SK-N-SH (cell line): ENCODE results near the gene DCP1B. TPM values are rescaled to one million over a fixed set of nuclear protein-coding genes. Genes with fewer than 3 reads are reported as not detected.

Source experiments
- CTCF ChIA-PET: fragments of 300-600, 350-600 bp; formaldehyde crosslinking; extraction: SDS; loops from one replicate; lab custom pipeline; 2021; lab: Yijun Ruan, JAX
- POLR2A ChIA-PET: fragments of 350-600 bp; sonication (Branson Sonifier 250); formaldehyde crosslinking; extraction: SDS; loops from one replicate; lab custom pipeline; 2020; ENCODE audit warnings: antibody characterized with exemption, inconsistent platforms; lab: Yijun Ruan, JAX
- DNase-seq: peaks from one replicate; pipeline ENCODE4 v3.0.0; 2012
- H2AFZ ChIP-seq: fragments of 200-600 bp; sonication (generic); 2 replicates; pipeline ENCODE4 v1.8.1; 2016; ENCODE audit warnings: antibody characterized with exemption, mild to moderate bottlenecking, low read depth
- H3F3A ChIP-seq: fragments of 200-600 bp; sonication (generic); replicated peaks from 2 replicates; pipeline ENCODE3; 2016; ENCODE audit warnings: antibody characterized with exemption, mild to moderate bottlenecking; ENCODE audit not compliant: insufficient read depth
- H3K27ac ChIP-seq, 2 experiments: fragments of 200-500 bp in 1 of 2; fragments of 200-600 bp in 1 of 2; sonication (Bioruptor generic) in 1 of 2; sonication (generic), shearing (Covaris generic) in 1 of 2; 2 replicates each; pipeline versions ENCODE4 v1.5.1 to v1.6.1; 2014 to 2016; ENCODE audit warnings: low read depth in 2 of 2, inconsistent platforms in 1 of 2, low read length in 1 of 2, mild to moderate bottlenecking in 1 of 2, mixed read lengths in 1 of 2
- H3K27me3 ChIP-seq: fragments of 200-600 bp; sonication (generic), shearing (Covaris generic); 2 replicates; pipeline ENCODE4 v1.6.1; 2016; ENCODE audit warnings: mixed run types; ENCODE audit not compliant: insufficient read depth
- H3K36me3 ChIP-seq, 2 experiments: fragments of 200-500 bp in 1 of 2; fragments of 200-600 bp in 1 of 2; sonication (Bioruptor generic) in 1 of 2; sonication (generic) in 1 of 2; replicated peaks in 1 of 2; 2 replicates each; pipeline versions ENCODE3 to v1.5.1; 2014 to 2016; ENCODE audit warnings: low read length in 1 of 2, mild to moderate bottlenecking in 1 of 2; ENCODE audit not compliant: insufficient read depth in 2 of 2, control insufficient read depth in 1 of 2
- H3K4me1 ChIP-seq, 2 experiments: fragments of 200-500 bp in 1 of 2; fragments of 200-600 bp in 1 of 2; sonication (Bioruptor generic) in 1 of 2; sonication (generic), shearing (Covaris generic) in 1 of 2; 2 replicates each; pipeline versions ENCODE4 v1.5.1 to v1.6.1; 2014 to 2016; ENCODE audit warnings: low read depth in 1 of 2, low read length in 1 of 2, mixed run types in 1 of 2; ENCODE audit not compliant: insufficient read depth in 2 of 2, control insufficient read depth in 1 of 2
- H3K4me2 ChIP-seq: fragments of 200-600 bp; sonication (generic), shearing (Covaris generic); 2 replicates; pipeline ENCODE4 v1.6.1; 2017; ENCODE audit warnings: mixed run types
- H3K4me3 ChIP-seq, 2 experiments: fragments of 200-500 bp in 1 of 2; fragments of 200-600 bp in 1 of 2; sonication (Bioruptor generic) in 1 of 2; sonication (generic), shearing (Covaris generic) in 1 of 2; 2 replicates each; pipeline versions ENCODE4 v1.5.1 to v1.8.1; 2014 to 2016; ENCODE audit warnings: low read depth in 2 of 2, inconsistent platforms in 1 of 2, low read length in 1 of 2, mild to moderate bottlenecking in 1 of 2, mixed read lengths in 1 of 2, moderate library complexity in 1 of 2
- H3K79me2 ChIP-seq: fragments of 200-600 bp; sonication (generic); 2 replicates; pipeline ENCODE4 v1.8.1; 2017; ENCODE audit warnings: mild to moderate bottlenecking; ENCODE audit not compliant: insufficient read depth
- H3K9ac ChIP-seq: fragments of 200-600 bp; sonication (generic); 2 replicates; pipeline ENCODE4 v1.6.1; 2017; ENCODE audit warnings: mixed run types
- H3K9me2 ChIP-seq: fragments of 200-600 bp; sonication (generic); 2 replicates; pipeline ENCODE4 v1.6.1; 2017; ENCODE audit warnings: mixed run types
- H3K9me3 ChIP-seq: fragments of 200-600 bp; sonication (generic); 2 replicates; pipeline ENCODE4 v1.6.1; 2017; ENCODE audit warnings: mixed run types, mild to moderate bottlenecking, moderate library complexity
- H4K20me1 ChIP-seq: fragments of 200-600 bp; sonication (generic); 2 replicates; pipeline ENCODE4 v1.6.1; 2017; ENCODE audit warnings: mild to moderate bottlenecking, mixed run types; ENCODE audit not compliant: insufficient read depth
- EZH2phosphoT487 ChIP-seq: fragments of 200-600 bp; sonication (generic); IDR thresholded peaks from 2 replicates; pipeline ENCODE4 v1.6.1; 2017; ENCODE audit warnings: low read depth, mixed run types, mild to moderate bottlenecking, antibody characterized with exemption, moderate library complexity, borderline replicate concordance
- FOSL2 ChIP-seq: IDR thresholded peaks from 2 replicates; pipeline ENCODE4 v1.4.0; 2012; ENCODE audit warnings: low read depth, mild to moderate bottlenecking, moderate library complexity, borderline replicate concordance
- GATA2 ChIP-seq: sonication (generic); formaldehyde crosslinking; IDR thresholded peaks from 2 replicates; pipeline ENCODE4 v1.5.0; 2020; ENCODE audit warnings: mild to moderate bottlenecking, missing genetic modification reagents
- MAX ChIP-seq: IDR thresholded peaks from 2 replicates; pipeline ENCODE4 v1.4.0; 2012; ENCODE audit warnings: low read depth
- NFIC ChIP-seq: IDR thresholded peaks from 2 replicates; pipeline ENCODE4 v1.4.0; 2012; ENCODE audit warnings: borderline replicate concordance
- PBX3 ChIP-seq: IDR thresholded peaks from 2 replicates; pipeline ENCODE4; 2012
- RCOR1 ChIP-seq: fragments of 150-350 bp; IDR thresholded peaks from 2 replicates; pipeline ENCODE4 v1.6.1; 2017; ENCODE audit warnings: antibody characterized with exemption, low read length
- RFX5 ChIP-seq: IDR thresholded peaks from 2 replicates; pipeline ENCODE4 v1.6.1; 2012; ENCODE audit warnings: mild to moderate bottlenecking, improper control_type of control experiment, low read length
- TEAD4 ChIP-seq: IDR thresholded peaks from 2 replicates; pipeline ENCODE4 v1.4.0; 2012; ENCODE audit warnings: mild to moderate bottlenecking, borderline replicate concordance; ENCODE audit not compliant: insufficient read depth
- YY1 ChIP-seq: IDR thresholded peaks from 2 replicates; pipeline ENCODE4 v1.4.0; 2012; ENCODE audit warnings: low read depth, mild to moderate bottlenecking
- ZBTB33 ChIP-seq: IDR thresholded peaks from 2 replicates; pipeline ENCODE4 v1.4.0; 2012; ENCODE audit warnings: low read depth, borderline replicate concordance
- WGBS: methylation state at CpG from one replicate; pipeline ENCODE4 v1.1.6; 2017; ENCODE audit warnings: low lambda C conversion rate; 5-methylcytosine and 5-hydroxymethylcytosine counted together
- polyA plus RNA-seq, 3 experiments: library from polyadenylated mRNA; depleted of rRNA; stranded (reverse); fragments of >200 nt; gene quantifications; 2 replicates each; pipeline ENCODE4 v1.2.3, GENCODE V29; 2012
- TF ChIP-seq, protein P1 (sequence below): IDR thresholded peaks from 2 replicates; pipeline ENCODE4 v1.6.1; 2012; ENCODE audit warnings: mild to moderate bottlenecking, low read depth, low read length, moderate library complexity
- TF ChIP-seq, protein P2 (sequence below): fragments of 200-600 bp; sonication (generic); IDR thresholded peaks from 2 replicates; pipeline ENCODE4 v1.6.1; 2017; ENCODE audit warnings: antibody characterized with exemption, mild to moderate bottlenecking, moderate library complexity

DCP1B gene
- polyA plus RNA-seq, 1 of the 3 experiments (the other 2 are of a cell fraction): 18.8 TPM

GRCh38 chr12:1917172-1918070 lies 86.8 kb downstream of the DCP1B start (continued):
- TF ChIP-seq, protein P1, sequence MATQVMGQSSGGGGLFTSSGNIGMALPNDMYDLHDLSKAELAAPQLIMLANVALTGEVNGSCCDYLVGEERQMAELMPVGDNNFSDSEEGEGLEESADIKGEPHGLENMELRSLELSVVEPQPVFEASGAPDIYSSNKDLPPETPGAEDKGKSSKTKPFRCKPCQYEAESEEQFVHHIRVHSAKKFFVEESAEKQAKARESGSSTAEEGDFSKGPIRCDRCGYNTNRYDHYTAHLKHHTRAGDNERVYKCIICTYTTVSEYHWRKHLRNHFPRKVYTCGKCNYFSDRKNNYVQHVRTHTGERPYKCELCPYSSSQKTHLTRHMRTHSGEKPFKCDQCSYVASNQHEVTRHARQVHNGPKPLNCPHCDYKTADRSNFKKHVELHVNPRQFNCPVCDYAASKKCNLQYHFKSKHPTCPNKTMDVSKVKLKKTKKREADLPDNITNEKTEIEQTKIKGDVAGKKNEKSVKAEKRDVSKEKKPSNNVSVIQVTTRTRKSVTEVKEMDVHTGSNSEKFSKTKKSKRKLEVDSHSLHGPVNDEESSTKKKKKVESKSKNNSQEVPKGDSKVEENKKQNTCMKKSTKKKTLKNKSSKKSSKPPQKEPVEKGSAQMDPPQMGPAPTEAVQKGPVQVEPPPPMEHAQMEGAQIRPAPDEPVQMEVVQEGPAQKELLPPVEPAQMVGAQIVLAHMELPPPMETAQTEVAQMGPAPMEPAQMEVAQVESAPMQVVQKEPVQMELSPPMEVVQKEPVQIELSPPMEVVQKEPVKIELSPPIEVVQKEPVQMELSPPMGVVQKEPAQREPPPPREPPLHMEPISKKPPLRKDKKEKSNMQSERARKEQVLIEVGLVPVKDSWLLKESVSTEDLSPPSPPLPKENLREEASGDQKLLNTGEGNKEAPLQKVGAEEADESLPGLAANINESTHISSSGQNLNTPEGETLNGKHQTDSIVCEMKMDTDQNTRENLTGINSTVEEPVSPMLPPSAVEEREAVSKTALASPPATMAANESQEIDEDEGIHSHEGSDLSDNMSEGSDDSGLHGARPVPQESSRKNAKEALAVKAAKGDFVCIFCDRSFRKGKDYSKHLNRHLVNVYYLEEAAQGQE: no peak

DNA sequence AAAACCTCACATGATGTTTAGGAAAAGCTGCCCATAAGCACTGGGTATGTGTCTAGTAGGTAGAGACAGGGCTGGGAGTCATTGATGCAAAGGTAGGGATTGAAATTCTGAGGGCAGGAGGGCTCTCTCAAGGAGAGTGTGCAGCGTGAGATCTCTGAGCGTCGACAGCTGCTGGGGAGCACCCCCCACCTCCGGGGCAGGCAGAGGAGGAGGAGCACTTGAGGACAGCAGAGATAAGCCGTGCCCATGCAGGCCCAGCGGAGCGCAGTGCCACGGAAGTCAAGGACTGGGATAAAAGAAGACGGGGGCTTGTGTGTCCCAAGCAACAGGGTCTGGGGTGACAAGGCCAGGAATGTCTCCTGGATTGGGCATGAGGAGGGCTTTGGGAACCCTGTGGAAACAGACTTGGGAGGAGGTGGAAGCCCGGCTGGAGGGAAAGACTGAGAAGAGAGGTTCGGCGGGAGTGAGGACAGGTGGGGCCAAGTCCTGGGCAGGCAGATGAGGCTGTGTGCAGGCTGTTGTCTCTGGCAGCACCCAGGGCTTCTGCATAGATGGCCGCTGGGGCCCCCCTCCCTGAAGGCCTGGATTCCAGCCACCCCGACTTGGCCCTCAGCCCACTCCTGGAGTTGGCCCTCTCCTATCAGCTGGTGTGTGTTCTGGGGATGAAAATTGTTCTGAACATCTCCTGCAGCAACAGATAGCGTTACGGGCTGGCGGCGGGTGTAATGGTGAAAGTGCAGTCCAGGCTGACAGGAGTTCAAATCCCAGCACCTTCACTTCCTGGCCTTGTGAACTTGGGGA lies 87.7 kb downstream of the DCP1B start:
- CTCF ChIA-PET: interaction anchor here (0.8 to 1.8 kb wide), 6 partner anchors 9 to 126 kb away, joined by 3 to 7 read pairs (median 3); no protein-coding TSS in a partner anchor
- peak; percentile 78 for DNase-seq
- no peak overlapping the region for H3K4me2 ChIP-seq
- TF ChIP-seq RCOR1: no peak
- TF ChIP-seq GATA2 (CRISPR knock-in tag): no peak; the same call in 1 of the 2 replicates
- no peak for TF ChIP-seq TEAD4
- TF ChIP-seq, protein P2, sequence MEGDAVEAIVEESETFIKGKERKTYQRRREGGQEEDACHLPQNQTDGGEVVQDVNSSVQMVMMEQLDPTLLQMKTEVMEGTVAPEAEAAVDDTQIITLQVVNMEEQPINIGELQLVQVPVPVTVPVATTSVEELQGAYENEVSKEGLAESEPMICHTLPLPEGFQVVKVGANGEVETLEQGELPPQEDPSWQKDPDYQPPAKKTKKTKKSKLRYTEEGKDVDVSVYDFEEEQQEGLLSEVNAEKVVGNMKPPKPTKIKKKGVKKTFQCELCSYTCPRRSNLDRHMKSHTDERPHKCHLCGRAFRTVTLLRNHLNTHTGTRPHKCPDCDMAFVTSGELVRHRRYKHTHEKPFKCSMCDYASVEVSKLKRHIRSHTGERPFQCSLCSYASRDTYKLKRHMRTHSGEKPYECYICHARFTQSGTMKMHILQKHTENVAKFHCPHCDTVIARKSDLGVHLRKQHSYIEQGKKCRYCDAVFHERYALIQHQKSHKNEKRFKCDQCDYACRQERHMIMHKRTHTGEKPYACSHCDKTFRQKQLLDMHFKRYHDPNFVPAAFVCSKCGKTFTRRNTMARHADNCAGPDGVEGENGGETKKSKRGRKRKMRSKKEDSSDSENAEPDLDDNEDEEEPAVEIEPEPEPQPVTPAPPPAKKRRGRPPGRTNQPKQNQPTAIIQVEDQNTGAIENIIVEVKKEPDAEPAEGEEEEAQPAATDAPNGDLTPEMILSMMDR: no peak
- no peak for TF ChIP-seq PBX3
- TF ChIP-seq, protein P1: no peak
- TF ChIP-seq NFIC: no peak; the same call in 1 of the 2 replicates
- TF ChIP-seq FOSL2: no peak
- no peak for TF ChIP-seq MAX
- no peak for TF ChIP-seq ZBTB33
- no peak for TF ChIP-seq RFX5
- TF ChIP-seq YY1: no peak
- no peak for TF ChIP-seq EZH2phosphoT487

More for the DNA sequence above, 87.7 kb downstream of the DCP1B start:
- H3K27ac ChIP-seq: no peak overlapping the region; a peak in 1 of 4 replicates
- H3K4me3 ChIP-seq: no peak overlapping the region
- no peaks in the 10 kb centered on the region for H4K20me1 ChIP-seq
- H3K36me3 ChIP-seq: no peaks in the 10 kb centered on the region
- no peaks in the 10 kb centered on the region for H3K9me3 ChIP-seq
- no peaks in the 10 kb centered on the region for H3K79me2 ChIP-seq
- H3F3A ChIP-seq: no peaks in the 10 kb centered on the region
- no peak overlapping the region for H3K9ac ChIP-seq
- H3K9me2 ChIP-seq: no peaks in the 10 kb centered on the region
- H3K4me1 ChIP-seq: peaks cover 0 to 24% of the 10 kb centered on the region in 2 experiments; a peak in 1 of 4 replicates
- H3K27me3 ChIP-seq: no peaks in the 10 kb centered on the region
- no peak overlapping the region for H2AFZ ChIP-seq
- POLR2A ChIA-PET: no interaction called here
- 65% methylated on average over 17 of the region's 18 CpGs for WGBS
